ENCODE data around the gene CYP26B1.

GRCh38 chr2:72133721-72134407, 13.8 kb downstream of the CYP26B1 start:
- TF ChIP-seq CTCF (IDR thresholded peaks at IDR 0.05; ENCODE audit: borderline replicate concordance, extremely low read depth, low read length, poor library complexity, severe bottlenecking) (no peak), EZH2 (IDR thresholded peaks at IDR 0.05; ENCODE audit: borderline replicate concordance, low read depth, low read length, severe bottlenecking) (no peak)

All from DND-41 (cell line).